Psoas muscle (tissue), 8 donors: ENCODE measurements around the gene RIMBP2. TPM values are rescaled to one million over a fixed set of nuclear protein-coding genes. Genes with fewer than 3 reads are reported as not detected.

Experiments used
- ATAC-seq, 4 donors: fragments of 200-7000 bp; cut with Tn5 transposase; one replicate each; pipeline ENCODE4 v1.9.1; 2020; ENCODE audit warnings: moderate library complexity in 3 of 4, mild to moderate bottlenecking in 2 of 4
- DNase-seq, 2 donors: peaks; one replicate each; pipeline ENCODE4 v3.0.0-alpha.2; 2020
- H3K27ac ChIP-seq: fragments of 200-600 bp; one replicate; pipeline ENCODE4 v1.8.0; 2022
- H3K27me3 ChIP-seq, 3 donors: fragments of 200-600 bp in 1 of 3; one replicate each; pipeline versions ENCODE4 v1.6.1 to v1.8.0; 2013 to 2022; ENCODE audit warnings: low read length in 2 of 3, mild to moderate bottlenecking in 2 of 3, moderate library complexity in 1 of 3; ENCODE audit not compliant: insufficient read depth in 3 of 3
- H3K36me3 ChIP-seq, 2 donors: fragments of 200-600 bp in 1 of 2; one replicate each; pipeline versions ENCODE4 v1.6.1 to v1.8.0; 2013 to 2022; ENCODE audit warnings: low read depth in 1 of 2, mild to moderate bottlenecking in 1 of 2, moderate library complexity in 1 of 2; ENCODE audit not compliant: insufficient read depth in 1 of 2
- H3K4me1 ChIP-seq: fragments of 200-600 bp; one replicate; pipeline ENCODE4 v1.8.0; 2022
- H3K4me3 ChIP-seq: fragments of 200-600 bp; one replicate; pipeline ENCODE4 v1.8.0; 2022; ENCODE audit warnings: mild to moderate bottlenecking
- H3K9me3 ChIP-seq: fragments of 200-600 bp; one replicate; pipeline ENCODE4 v1.8.0; 2022
- WGBS, 3 donors: extraction: QIAGEN DNeasy Blood & Tissue Kit; methylation state at CpG; one replicate each; pipeline versions ENCODE4 v1.1.6 to v1.1.7; 2013; 5-methylcytosine and 5-hydroxymethylcytosine counted together
- intact Hi-C, 2 donors: fragments of 100-400 bp; cut with DNase I; formaldehyde crosslinking; loops; one replicate each; pipeline versions ENCODE4 v1.11.0 to v1.14.2; 2022
- polyA plus RNA-seq, 3 donors: library from polyadenylated mRNA; stranded (reverse); fragments of 200-250 nt; gene quantifications; one replicate each; pipeline ENCODE4 v1.2.3, GENCODE V29; 2013
- total RNA-seq, 4 donors: library from RNA; stranded (reverse); fragmentation: NEBNext Ultra II Directional in 2 of 4; extraction: Animal tissue kit (Norgen Biotek cat#: 25700) in 2 of 4; gene quantifications; one replicate each; pipeline versions ENCODE4 v1.2.1 to v1.2.4, GENCODE V29; 2021 to 2023
- TF ChIP-seq, protein P1 (sequence below): fragments of 200-600 bp; IDR thresholded peaks from one replicate; pipeline ENCODE4 v1.8.0; 2022; ENCODE audit warnings: antibody characterized with exemption
- donor health status: healthy with polysubstance abuse.
- donor health status: DM: no; HTN: no; CAD: no; lungs with moderate emphysema.
- donor health status: Bipolar disorder and iron deficiency.
- donor health status: healthy.
- donor health status: DM: yes; HTN: yes; CAD: no.
- donor health status: DM: no; HTN: no; CAD: no.
- donor health status: DM: no; HTN: no; CAD: no.
- donor health status: DM: yes; HTN: yes; CAD: no.

RIMBP2 gene
- total and polyA plus RNA-seq, 7 donors: 0.05 to 1.2 (median 0.21) TPM

DNA sequence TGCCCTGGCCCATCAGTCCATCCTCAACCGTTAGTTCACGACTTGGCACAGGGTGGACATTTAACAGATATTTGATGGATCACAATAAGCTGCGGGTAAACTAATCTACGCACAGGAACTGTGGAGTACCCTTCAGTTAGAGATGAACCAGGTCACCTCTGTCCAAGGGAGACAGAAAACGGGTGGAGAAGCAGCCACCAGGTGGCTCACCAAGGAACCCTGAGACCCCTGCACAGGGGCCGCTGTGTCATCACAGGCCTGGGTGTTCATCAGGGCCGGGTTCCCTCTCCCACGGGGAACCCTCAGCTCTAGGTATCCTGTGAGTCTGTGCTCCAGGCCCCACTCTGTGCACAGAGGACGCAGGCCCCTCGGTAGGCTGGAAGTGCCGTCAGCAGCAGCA, 256.2 kb downstream of the RIMBP2 start:
- intact Hi-C loops: no loop called here
- Histone ChIP-seq H3K9me3 (no peaks in the 10 kb centered on the region), H3K27ac (no peak overlapping the region), H3K4me3 (no peak overlapping the region), H3K27me3 (peaks cover 0 to 14% (median 5%) of the 10 kb centered on the region in 3 donors), H3K36me3 (no peaks in the 10 kb centered on the region), H3K4me1 (no peaks in the 10 kb centered on the region)
- ATAC-seq (no peak), DNase-seq (peak in 1 of 2 donors; percentile 3)
- TF ChIP-seq, protein P1, sequence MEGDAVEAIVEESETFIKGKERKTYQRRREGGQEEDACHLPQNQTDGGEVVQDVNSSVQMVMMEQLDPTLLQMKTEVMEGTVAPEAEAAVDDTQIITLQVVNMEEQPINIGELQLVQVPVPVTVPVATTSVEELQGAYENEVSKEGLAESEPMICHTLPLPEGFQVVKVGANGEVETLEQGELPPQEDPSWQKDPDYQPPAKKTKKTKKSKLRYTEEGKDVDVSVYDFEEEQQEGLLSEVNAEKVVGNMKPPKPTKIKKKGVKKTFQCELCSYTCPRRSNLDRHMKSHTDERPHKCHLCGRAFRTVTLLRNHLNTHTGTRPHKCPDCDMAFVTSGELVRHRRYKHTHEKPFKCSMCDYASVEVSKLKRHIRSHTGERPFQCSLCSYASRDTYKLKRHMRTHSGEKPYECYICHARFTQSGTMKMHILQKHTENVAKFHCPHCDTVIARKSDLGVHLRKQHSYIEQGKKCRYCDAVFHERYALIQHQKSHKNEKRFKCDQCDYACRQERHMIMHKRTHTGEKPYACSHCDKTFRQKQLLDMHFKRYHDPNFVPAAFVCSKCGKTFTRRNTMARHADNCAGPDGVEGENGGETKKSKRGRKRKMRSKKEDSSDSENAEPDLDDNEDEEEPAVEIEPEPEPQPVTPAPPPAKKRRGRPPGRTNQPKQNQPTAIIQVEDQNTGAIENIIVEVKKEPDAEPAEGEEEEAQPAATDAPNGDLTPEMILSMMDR: no peak
- 67 to 81% (median 72%) methylated on average over 11 of the region's 11 CpGs for WGBS, 3 donors

DNA sequence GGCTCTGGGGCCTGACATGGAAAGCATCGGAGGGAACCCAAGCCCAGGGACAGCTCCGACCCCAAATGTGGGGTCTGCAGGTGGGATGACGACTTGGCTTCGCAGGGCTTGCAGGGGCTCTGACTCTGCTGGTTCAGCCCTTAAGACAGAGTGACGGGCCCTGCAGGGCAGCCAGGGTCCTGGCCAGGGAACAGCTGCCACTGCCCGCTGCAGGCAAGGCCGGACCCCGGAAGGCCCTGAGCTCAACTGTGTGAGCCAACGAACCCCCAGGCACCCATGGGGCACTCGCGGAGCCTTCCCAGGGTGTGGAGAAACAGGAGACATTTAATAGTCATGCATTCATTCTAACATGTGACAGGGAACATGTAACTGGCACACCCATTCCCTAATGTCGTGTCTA, 257.8 kb downstream of the RIMBP2 start:
- Histone ChIP-seq H3K36me3 (no peaks in the 10 kb centered on the region), H3K9me3 (no peaks in the 10 kb centered on the region), H3K27me3 (peaks cover 0 to 22% (median 5%) of the 10 kb centered on the region in 3 donors), H3K4me3 (no peak overlapping the region), H3K27ac (no peak overlapping the region), H3K4me1 (no peaks in the 10 kb centered on the region)
- WGBS, 3 donors: 58 to 63% (median 63%) methylated on average over 12 of the region's 12 CpGs
- TF ChIP-seq, protein P1: no peak
- no peak for DNase-seq
- ATAC-seq: no peak
- intact Hi-C loops: no loop called here

DNA sequence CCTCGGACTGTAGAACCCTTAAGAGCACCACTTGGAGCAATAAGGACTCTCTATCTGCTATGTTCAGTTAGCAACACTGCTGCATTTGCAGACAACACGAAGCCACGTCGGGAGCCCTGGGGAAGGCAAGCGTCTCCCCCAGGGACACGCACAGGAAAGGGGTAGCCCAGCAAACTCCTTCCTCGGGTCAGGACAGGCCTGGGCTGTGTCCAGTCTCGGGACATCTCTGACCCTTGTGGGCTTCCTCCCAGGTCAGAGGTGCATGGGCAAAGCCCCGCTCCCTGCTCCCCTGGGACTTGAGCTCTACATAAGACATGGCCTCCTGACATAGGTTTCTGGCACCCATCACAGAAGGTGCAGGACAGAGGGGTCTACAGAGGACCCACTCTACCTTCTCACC, 258.9 kb downstream of the RIMBP2 start:
- TF ChIP-seq, protein P1: no peak
- ATAC-seq (no peak), DNase-seq (no peak)
- intact Hi-C loops: no loop called here
- no peaks in the 10 kb centered on the region for H3K4me1 ChIP-seq
- H3K4me3 ChIP-seq: no peak overlapping the region
- no peak overlapping the region for H3K27ac ChIP-seq
- H3K36me3 ChIP-seq: no peaks in the 10 kb centered on the region
- no peaks in the 10 kb centered on the region for H3K9me3 ChIP-seq
- peaks cover 0 to 24% (median 5%) of the 10 kb centered on the region in 3 donors for H3K27me3 ChIP-seq
- 57 to 59% (median 57%) methylated on average over 9 of the region's 9 CpGs for WGBS, 3 donors

DNA sequence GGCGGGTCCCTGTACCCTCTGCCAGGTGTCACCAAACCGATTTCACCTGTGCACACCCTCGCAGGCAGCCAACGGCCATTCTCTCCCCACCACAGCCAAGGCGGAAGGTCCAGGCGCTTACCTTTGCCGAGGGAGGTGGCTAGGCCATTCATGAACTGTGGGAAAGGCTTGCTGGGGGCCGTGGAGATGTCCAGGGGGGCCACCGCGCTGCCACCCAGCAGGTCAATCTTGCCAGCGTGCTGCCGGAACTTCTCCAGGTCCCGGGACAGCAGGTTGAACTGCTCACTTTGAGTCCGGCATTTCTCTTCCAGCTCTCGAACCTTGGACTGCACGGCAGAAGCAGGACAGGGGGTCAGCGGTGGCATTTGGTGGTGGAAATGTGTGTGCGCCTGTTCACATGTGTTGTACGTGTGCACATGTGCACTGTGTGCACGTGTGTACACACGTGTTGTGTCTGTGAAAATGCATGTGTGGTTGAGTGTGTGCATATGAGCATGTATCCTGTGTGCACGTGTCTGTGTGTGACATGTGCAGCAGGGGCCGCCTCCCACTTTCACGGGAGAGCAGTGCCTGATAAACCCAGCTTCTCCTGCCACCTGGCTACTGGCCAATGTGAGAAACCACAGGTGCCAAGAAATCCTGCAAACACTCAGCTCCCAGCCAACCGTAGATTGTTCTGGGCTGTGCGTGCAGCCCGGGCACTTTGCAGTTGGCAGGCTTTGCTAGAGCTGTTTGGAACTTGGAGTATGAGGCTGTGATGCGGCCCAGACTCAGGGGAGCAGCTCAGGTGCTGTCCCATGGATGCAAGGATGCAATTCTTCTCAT, 259.5 kb downstream of the RIMBP2 start:
- Histone ChIP-seq H3K9me3 (no peaks in the 10 kb centered on the region), H3K4me3 (no peak overlapping the region), H3K27ac (no peak overlapping the region), H3K36me3 (no peaks in the 10 kb centered on the region), H3K4me1 (no peaks in the 10 kb centered on the region), H3K27me3 (peaks cover 0 to 27% (median 5%) of the 10 kb centered on the region in 3 donors)
- intact Hi-C loops: no loop called here
- ATAC-seq: no peak
- WGBS, 3 donors: 48 to 58% (median 54%) methylated on average over 28 of the region's 28 CpGs
- no peak for DNase-seq
- TF ChIP-seq, protein P1: no peak
